ENCODE results near the gene EVC. TPM values are rescaled to one million over a fixed set of nuclear protein-coding genes. Genes with fewer than 3 reads are reported as not detected.

EVC gene
- total RNA-seq, 1 donor from 2014 or later = 2.0 TPM

- H3K27me3 Mint-ChIP-seq (ENCODE audit: low read depth) = no peaks in the 10 kb centered on the region
- no peak overlapping the region for H3K4me3 Mint-ChIP-seq (ENCODE audit: low read depth)
- intact Hi-C loops (cut with micrococcal nuclease) = no loop called here
- DNase-seq (ENCODE audit: low spot score) = no peak
- H3K9me3 Mint-ChIP-seq = no peaks in the 10 kb centered on the region
- no peaks in the 10 kb centered on the region for H3K36me3 Mint-ChIP-seq (ENCODE audit: low read depth)
- H3K27ac Mint-ChIP-seq = no peak overlapping the region
- H3K4me1 Mint-ChIP-seq (ENCODE audit: low read depth) = peaks cover 5% of the 10 kb centered on the region
These were observed 45.3 kb downstream of the EVC start for GRCh38 chr4:5756271-5756670.

- DNase-seq (ENCODE audit: low spot score) = no peak
- intact Hi-C loops (cut with micrococcal nuclease) = no loop called here
- no peak overlapping the region for H3K27ac Mint-ChIP-seq
- H3K4me1 Mint-ChIP-seq (ENCODE audit: low read depth) = peaks cover 5% of the 10 kb centered on the region
- no peaks in the 10 kb centered on the region for H3K27me3 Mint-ChIP-seq (ENCODE audit: low read depth)
- H3K9me3 Mint-ChIP-seq = no peaks in the 10 kb centered on the region
- H3K4me3 Mint-ChIP-seq (ENCODE audit: low read depth) = no peak overlapping the region
- no peaks in the 10 kb centered on the region for H3K36me3 Mint-ChIP-seq (ENCODE audit: low read depth)
These were observed 46.1 kb downstream of the EVC start for GRCh38 chr4:5757091-5757490.

- H3K4me3 Mint-ChIP-seq (ENCODE audit: low read depth) = no peak overlapping the region
- H3K27me3 Mint-ChIP-seq (ENCODE audit: low read depth) = no peaks in the 10 kb centered on the region
- no peaks in the 10 kb centered on the region for H3K36me3 Mint-ChIP-seq (ENCODE audit: low read depth)
- H3K27ac Mint-ChIP-seq = no peak overlapping the region
- no peaks in the 10 kb centered on the region for H3K9me3 Mint-ChIP-seq
- intact Hi-C loops (cut with micrococcal nuclease) = no loop called here
- no peak for DNase-seq (ENCODE audit: low spot score)
- H3K4me1 Mint-ChIP-seq (ENCODE audit: low read depth) = peaks cover 5% of the 10 kb centered on the region
These were observed 46.5 kb downstream of the EVC start for GRCh38 chr4:5757536-5757935.

DNA sequence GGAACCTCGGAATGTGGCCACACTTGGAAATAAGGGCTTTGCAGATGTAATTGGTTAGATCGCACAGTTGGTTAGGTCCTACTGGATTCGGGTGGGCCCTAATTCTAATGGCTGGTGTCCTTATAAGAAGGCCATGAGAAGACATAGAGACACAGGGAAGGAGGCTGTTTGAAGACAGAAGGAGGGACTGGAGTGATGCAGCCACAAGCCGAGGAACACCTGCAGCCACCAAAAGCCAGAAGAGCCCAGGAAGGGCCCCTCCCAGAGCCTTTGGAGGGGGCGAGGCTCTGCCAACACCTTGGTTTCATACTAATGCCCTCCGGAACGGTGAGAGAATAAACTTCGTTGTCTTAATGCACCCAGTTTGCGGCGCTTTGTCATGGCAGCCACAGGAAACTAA is 47.0 kb downstream of the EVC start:
- no peaks in the 10 kb centered on the region for H3K36me3 Mint-ChIP-seq (ENCODE audit: low read depth)
- no peak overlapping the region for H3K27ac Mint-ChIP-seq
- intact Hi-C loops (cut with micrococcal nuclease) = no loop called here
- no peak for DNase-seq (ENCODE audit: low spot score)
- no peaks in the 10 kb centered on the region for H3K9me3 Mint-ChIP-seq
- peaks cover 5% of the 10 kb centered on the region for H3K4me1 Mint-ChIP-seq (ENCODE audit: low read depth)
- H3K27me3 Mint-ChIP-seq (ENCODE audit: low read depth) = no peaks in the 10 kb centered on the region
- H3K4me3 Mint-ChIP-seq (ENCODE audit: low read depth) = no peak overlapping the region

DNA sequence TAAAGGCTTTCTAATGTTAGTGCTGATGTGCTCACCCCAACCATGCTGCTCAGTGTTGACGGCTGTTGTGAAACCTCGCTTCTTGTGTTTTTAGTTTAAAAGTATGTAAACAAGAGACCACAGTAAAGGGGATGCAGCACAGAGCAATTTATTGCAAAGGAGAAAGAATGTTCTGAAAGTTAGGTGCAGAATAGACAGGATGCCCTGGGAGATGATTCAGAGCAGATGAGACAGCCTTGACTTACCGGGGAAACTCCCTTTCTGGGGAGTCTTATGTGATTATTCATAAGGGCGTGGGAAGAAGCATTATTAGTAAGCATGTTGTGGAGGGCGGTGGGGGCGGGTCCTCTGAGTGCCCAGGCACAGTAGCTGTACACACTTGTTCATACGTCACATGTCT is 47.7 kb downstream of the EVC start:
- H3K4me3 Mint-ChIP-seq (ENCODE audit: low read depth) = no peak overlapping the region
- no peaks in the 10 kb centered on the region for H3K27me3 Mint-ChIP-seq (ENCODE audit: low read depth)
- H3K27ac Mint-ChIP-seq = no peak overlapping the region

DNA sequence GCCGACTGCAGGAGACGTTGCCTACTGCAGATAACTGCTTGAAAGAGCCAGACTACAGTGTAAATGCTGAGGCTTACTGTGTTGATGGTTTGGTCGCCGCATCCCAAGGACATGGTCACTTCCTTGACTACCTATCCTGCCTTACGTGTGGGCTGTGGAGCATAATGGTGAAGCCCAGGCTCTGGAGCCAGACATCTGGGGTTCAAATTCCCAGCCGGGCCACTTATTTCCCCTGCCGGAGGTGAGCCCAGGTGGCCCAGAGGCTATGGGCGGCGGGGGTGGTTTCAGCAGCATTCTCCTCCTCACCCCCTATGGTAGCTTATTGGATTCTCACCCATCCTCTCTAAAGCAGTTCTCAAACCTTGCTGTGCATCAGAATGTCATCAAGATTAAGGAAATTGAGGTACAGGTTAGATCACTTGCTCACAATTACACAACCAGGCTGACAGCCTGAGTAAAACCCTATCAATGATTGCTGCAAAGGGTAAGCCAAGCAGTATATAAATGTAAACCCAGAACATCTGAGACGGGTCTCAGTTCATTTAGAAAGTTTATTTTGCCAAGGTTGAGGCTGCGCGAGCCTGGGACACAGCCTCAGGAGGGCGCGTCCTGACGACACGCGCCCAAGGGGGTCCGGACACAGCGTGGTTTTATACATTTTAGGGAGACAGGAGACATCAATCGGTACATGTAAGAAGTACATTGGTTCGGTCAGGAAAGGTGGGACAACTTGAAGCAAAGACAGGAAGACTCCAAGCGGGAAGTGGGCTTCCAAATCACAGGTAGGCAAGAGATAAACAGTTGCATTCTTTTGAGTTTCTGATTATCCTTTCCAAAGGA is 48.5 kb downstream of the EVC start:
- DNase-seq (ENCODE audit: low spot score) = no peak
- Mint-ChIP-seq H3K36me3 (ENCODE audit: low read depth) (no peaks in the 10 kb centered on the region), H3K27me3 (ENCODE audit: low read depth) (no peaks in the 10 kb centered on the region), H3K27ac (no peak overlapping the region), H3K4me1 (ENCODE audit: low read depth) (peaks cover 5% of the 10 kb centered on the region), H3K9me3 (no peaks in the 10 kb centered on the region), H3K4me3 (ENCODE audit: low read depth) (no peak overlapping the region)
- intact Hi-C loops (cut with micrococcal nuclease) = no loop called here

More for the DNA sequence above, 47.7 kb downstream of the EVC start:
- intact Hi-C loops (cut with micrococcal nuclease) = no loop called here
- H3K9me3 Mint-ChIP-seq = no peaks in the 10 kb centered on the region
- DNase-seq (ENCODE audit: low spot score) = no peak
- peaks cover 5% of the 10 kb centered on the region for H3K4me1 Mint-ChIP-seq (ENCODE audit: low read depth)
- no peaks in the 10 kb centered on the region for H3K36me3 Mint-ChIP-seq (ENCODE audit: low read depth)

- Mint-ChIP-seq H3K9me3 (no peaks in the 10 kb centered on the region), H3K27me3 (ENCODE audit: low read depth) (no peaks in the 10 kb centered on the region), H3K4me1 (ENCODE audit: low read depth) (peaks cover 5% of the 10 kb centered on the region), H3K36me3 (ENCODE audit: low read depth) (no peaks in the 10 kb centered on the region), H3K27ac (no peak overlapping the region), H3K4me3 (ENCODE audit: low read depth) (no peak overlapping the region)
- no peak for DNase-seq (ENCODE audit: low spot score)
- intact Hi-C loops (cut with micrococcal nuclease) = no loop called here
These were observed 49.2 kb downstream of the EVC start for GRCh38 chr4:5760246-5760645.

DNA sequence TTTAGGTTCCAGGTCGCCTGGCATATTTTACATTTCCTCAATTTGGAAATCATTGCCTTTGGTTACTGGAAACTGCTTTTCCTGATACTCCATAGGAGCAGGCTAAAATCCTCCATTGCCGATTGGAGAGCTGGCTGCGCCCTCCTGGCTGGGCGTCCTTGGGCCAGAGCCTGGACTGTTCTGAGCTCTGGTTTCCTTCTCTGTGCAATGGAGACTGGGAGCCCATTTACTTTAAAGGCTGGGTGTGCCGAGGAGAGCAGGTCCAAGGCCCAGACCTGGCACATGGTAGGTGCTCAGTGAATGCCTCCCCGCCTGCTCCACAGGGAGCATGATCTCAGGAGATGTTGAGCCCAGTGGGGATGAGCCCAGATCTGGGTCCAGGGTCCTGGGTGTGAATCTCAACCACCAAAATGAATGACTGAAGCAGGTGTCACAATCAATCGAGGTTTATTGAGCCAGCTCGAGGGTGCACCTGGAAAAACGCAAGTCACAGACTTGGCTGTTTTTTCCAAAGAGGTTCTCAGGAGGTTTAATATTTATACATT is 50.0 kb downstream of the EVC start:
- H3K9me3 Mint-ChIP-seq = no peaks in the 10 kb centered on the region
- no peaks in the 10 kb centered on the region for H3K27me3 Mint-ChIP-seq (ENCODE audit: low read depth)
- DNase-seq (ENCODE audit: low spot score) = no peak
- intact Hi-C loops (cut with micrococcal nuclease) = no loop called here
- H3K27ac Mint-ChIP-seq = no peak overlapping the region
- H3K4me1 Mint-ChIP-seq (ENCODE audit: low read depth) = peaks cover 5% of the 10 kb centered on the region
- H3K36me3 Mint-ChIP-seq (ENCODE audit: low read depth) = no peaks in the 10 kb centered on the region
- H3K4me3 Mint-ChIP-seq (ENCODE audit: low read depth) = no peak overlapping the region

- Mint-ChIP-seq H3K4me1 (ENCODE audit: low read depth) (no peaks in the 10 kb centered on the region), H3K36me3 (ENCODE audit: low read depth) (no peaks in the 10 kb centered on the region), H3K27ac (no peak overlapping the region), H3K27me3 (ENCODE audit: low read depth) (no peaks in the 10 kb centered on the region), H3K9me3 (peaks cover 13% of the 10 kb centered on the region), H3K4me3 (ENCODE audit: low read depth) (no peak overlapping the region)
- intact Hi-C loops (cut with micrococcal nuclease) = no loop called here
- DNase-seq (ENCODE audit: low spot score) = no peak
These were observed 59.0 kb downstream of the EVC start for GRCh38 chr4:5770051-5770450.

- intact Hi-C loops (cut with micrococcal nuclease) = no loop called here
- Mint-ChIP-seq H3K36me3 (ENCODE audit: low read depth) (no peaks in the 10 kb centered on the region), H3K27me3 (ENCODE audit: low read depth) (no peaks in the 10 kb centered on the region), H3K4me3 (ENCODE audit: low read depth) (no peak overlapping the region), H3K27ac (no peak overlapping the region), H3K9me3 (peaks cover 22% of the 10 kb centered on the region), H3K4me1 (ENCODE audit: low read depth) (no peaks in the 10 kb centered on the region)
- no peak for DNase-seq (ENCODE audit: low spot score)
These were observed 61.7 kb downstream of the EVC start for GRCh38 chr4:5772528-5773270.

- intact Hi-C loops (cut with micrococcal nuclease) = no loop called here
- no peaks in the 10 kb centered on the region for H3K4me1 Mint-ChIP-seq (ENCODE audit: low read depth)
- no peaks in the 10 kb centered on the region for H3K36me3 Mint-ChIP-seq (ENCODE audit: low read depth)
- DNase-seq (ENCODE audit: low spot score) = no peak
- no peak overlapping the region for H3K4me3 Mint-ChIP-seq (ENCODE audit: low read depth)
- no peak overlapping the region for H3K27ac Mint-ChIP-seq
- no peaks in the 10 kb centered on the region for H3K27me3 Mint-ChIP-seq (ENCODE audit: low read depth)
- H3K9me3 Mint-ChIP-seq = peaks cover 18% of the 10 kb centered on the region
These were observed 62.2 kb downstream of the EVC start for GRCh38 chr4:5773271-5773555.

DNA sequence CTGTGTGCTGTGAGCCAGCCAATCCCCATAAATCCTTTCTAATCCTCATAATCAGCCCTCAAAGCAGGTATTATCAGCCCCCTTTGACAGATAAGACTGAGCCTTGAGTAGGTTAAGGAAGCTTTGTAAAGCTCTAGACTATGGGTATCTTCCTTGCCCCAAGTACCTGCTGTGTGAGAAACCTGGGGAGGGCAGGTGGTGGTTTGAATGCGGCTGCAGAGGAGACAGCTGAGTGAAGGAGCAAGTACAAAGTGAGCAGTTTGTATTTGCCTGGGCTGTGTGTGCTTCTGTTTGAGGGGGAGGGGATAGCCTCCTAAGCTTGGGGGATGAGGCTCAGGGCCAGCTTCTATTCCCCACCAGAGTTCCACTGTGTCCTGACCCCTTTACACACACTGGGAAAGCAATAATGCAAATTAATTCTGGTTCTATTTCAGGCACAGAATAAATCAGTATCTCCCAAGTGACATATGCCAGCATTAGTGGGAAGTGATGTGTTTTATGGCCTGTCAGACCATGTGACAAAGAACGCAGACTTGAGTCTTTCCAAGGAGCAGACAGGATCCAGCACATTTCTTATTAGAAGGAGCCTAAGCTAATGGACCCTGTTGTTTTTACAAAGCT is 63.5 kb downstream of the EVC start:
- no peaks in the 10 kb centered on the region for H3K36me3 Mint-ChIP-seq (ENCODE audit: low read depth)

GRCh38 chr4:5776510-5776909 is 65.5 kb downstream of the EVC start:
- Mint-ChIP-seq H3K9me3 (peaks cover 16% of the 10 kb centered on the region), H3K4me3 (ENCODE audit: low read depth) (no peak overlapping the region), H3K27ac (no peak overlapping the region), H3K36me3 (ENCODE audit: low read depth) (no peaks in the 10 kb centered on the region), H3K4me1 (ENCODE audit: low read depth) (no peaks in the 10 kb centered on the region), H3K27me3 (ENCODE audit: low read depth) (no peaks in the 10 kb centered on the region)
- no peak for DNase-seq (ENCODE audit: low spot score)
- intact Hi-C loops (cut with micrococcal nuclease) = no loop called here

More for the DNA sequence above, 63.5 kb downstream of the EVC start:
- H3K9me3 Mint-ChIP-seq = peaks cover 15% of the 10 kb centered on the region
- DNase-seq (ENCODE audit: low spot score) = no peak
- intact Hi-C loops (cut with micrococcal nuclease) = no loop called here
- no peak overlapping the region for H3K4me3 Mint-ChIP-seq (ENCODE audit: low read depth)
- H3K27me3 Mint-ChIP-seq (ENCODE audit: low read depth) = no peaks in the 10 kb centered on the region
- H3K27ac Mint-ChIP-seq = no peak overlapping the region
- no peaks in the 10 kb centered on the region for H3K4me1 Mint-ChIP-seq (ENCODE audit: low read depth)
